Neural cell (in vitro differentiated cells): ENCODE measurements around the gene ARHGAP4. TPM values are rescaled to one million over a fixed set of nuclear protein-coding genes. Genes with fewer than 3 reads are reported as not detected.

Source experiments
- H2AFZ ChIP-seq: fragments of 200-600, 300-800 bp; sonication (generic), shearing (Covaris generic); 2 replicates; pipeline ENCODE4 v1.6.0; 2014; ENCODE audit warnings: low read depth, mild to moderate bottlenecking, antibody characterized with exemption, low read length, moderate library complexity
- H3F3A ChIP-seq: fragments of 200-600 bp; shearing (Covaris generic); 2 replicates; pipeline ENCODE4 v1.6.1; 2016; ENCODE audit warnings: mild to moderate bottlenecking, moderate library complexity, mixed read lengths, antibody characterized with exemption, low read length; ENCODE audit not compliant: insufficient read depth, poor library complexity, severe bottlenecking
- H3K27ac ChIP-seq: fragments of 200-600, 300-800 bp; sonication (generic), shearing (Covaris generic); 2 replicates; pipeline ENCODE4 v1.5.1; 2014; ENCODE audit warnings: mild to moderate bottlenecking, low read length, moderate library complexity
- H3K27me3 ChIP-seq: fragments of 300-800, 200-600 bp; sonication (generic), shearing (Covaris generic); 2 replicates; pipeline ENCODE4 v1.6.0; 2014; ENCODE audit warnings: mild to moderate bottlenecking, low read depth, low read length, moderate library complexity; ENCODE audit not compliant: insufficient read depth
- H3K36me3 ChIP-seq: fragments of 300-800, 200-600 bp; sonication (generic), shearing (Covaris generic); 2 replicates; pipeline ENCODE4 v1.5.1; 2014; ENCODE audit warnings: mild to moderate bottlenecking, antibody characterized with exemption, low read length, moderate library complexity; ENCODE audit not compliant: insufficient read depth
- H3K4me2 ChIP-seq: fragments of 300-800, 200-600 bp; sonication (generic), shearing (Covaris generic); 2 replicates; pipeline ENCODE4 v1.6.0; 2014; ENCODE audit warnings: mild to moderate bottlenecking, low read length
- H3K4me3 ChIP-seq: fragments of 300-800, 200-600 bp; sonication (generic), shearing (Covaris generic); 2 replicates; pipeline ENCODE4 v1.5.1; 2014; ENCODE audit warnings: mild to moderate bottlenecking, low read length, moderate library complexity
- H3K79me2 ChIP-seq: fragments of 200-600 bp; shearing (Covaris generic); replicated peaks from 2 replicates; pipeline ENCODE4 v1.6.0; 2014; ENCODE audit warnings: mild to moderate bottlenecking, low read length, moderate library complexity; ENCODE audit not compliant: insufficient read depth
- H3K9ac ChIP-seq: fragments of 300-800, 200-600 bp; sonication (generic), shearing (Covaris generic); 2 replicates; pipeline ENCODE4 v1.6.1; 2016; ENCODE audit warnings: mild to moderate bottlenecking, low read length, mixed read lengths
- H3K9me2 ChIP-seq: fragments of 200-600 bp; shearing (Covaris generic); 2 replicates; pipeline ENCODE4 v1.6.1; 2016; ENCODE audit warnings: mild to moderate bottlenecking, low read length, mixed read lengths; ENCODE audit not compliant: insufficient read depth
- H3K9me3 ChIP-seq: fragments of 200-600, 300-800 bp; sonication (generic), shearing (Covaris generic); 2 replicates; pipeline ENCODE4 v1.6.1; 2016; ENCODE audit warnings: mild to moderate bottlenecking, mixed run types, low read length, moderate library complexity, mixed read lengths
- H4K20me1 ChIP-seq: fragments of 200-600 bp; shearing (Covaris generic); 2 replicates; pipeline ENCODE4 v1.6.1; 2016; ENCODE audit warnings: mild to moderate bottlenecking, mixed run types; ENCODE audit not compliant: insufficient read depth
- CTCF ChIP-seq: fragments of 450-650 bp; IDR thresholded peaks from 2 replicates; pipeline ENCODE4 v1.5.1; 2014; ENCODE audit warnings: antibody characterized with exemption, mild to moderate bottlenecking, moderate library complexity; ENCODE audit not compliant: poor library complexity, severe bottlenecking
- EP300 ChIP-seq: fragments of 450-650 bp; conservative IDR thresholded peaks from 2 replicates; pipeline ENCODE4 v1.6.1; 2014; ENCODE audit warnings: antibody characterized with exemption, mild to moderate bottlenecking, moderate library complexity; ENCODE audit not compliant: poor library complexity, severe bottlenecking
- EZH2 ChIP-seq: fragments of 200-600, 300-800 bp; shearing (Covaris generic), sonication (generic); IDR thresholded peaks from 2 replicates; pipeline ENCODE4 v1.6.1; 2014; ENCODE audit warnings: antibody characterized with exemption, low read length, borderline replicate concordance, mild to moderate bottlenecking; ENCODE audit not compliant: insufficient read depth, poor library complexity, severe bottlenecking
- MXI1 ChIP-seq: fragments of 450-650 bp; conservative IDR thresholded peaks from 2 replicates; pipeline ENCODE4 v1.6.1; 2014; ENCODE audit warnings: antibody characterized with exemption, mild to moderate bottlenecking; ENCODE audit not compliant: poor library complexity, severe bottlenecking
- POLR2AphosphoS5 ChIP-seq: IDR thresholded peaks from 2 replicates; pipeline ENCODE4 v1.6.1; 2012
- RAD21 ChIP-seq: fragments of 450-650 bp; conservative IDR thresholded peaks from 2 replicates; pipeline ENCODE4 v1.6.1; 2014; ENCODE audit warnings: antibody characterized with exemption, mild to moderate bottlenecking, moderate library complexity
- SMC3 ChIP-seq: fragments of 450-650 bp; conservative IDR thresholded peaks from 2 replicates; pipeline ENCODE4 v1.6.1; 2014; ENCODE audit warnings: antibody characterized with exemption, mild to moderate bottlenecking, moderate library complexity; ENCODE audit not compliant: poor library complexity
- TAF1 ChIP-seq: IDR thresholded peaks from 2 replicates; pipeline ENCODE4 v1.6.1; 2012; ENCODE audit warnings: low read depth
- polyA plus RNA-seq: library from polyadenylated mRNA; depleted of rRNA; stranded (reverse); fragments of >200 nt; gene quantifications from 2 replicates; pipeline ENCODE4 v1.2.3, GENCODE V29; 2014
- TF ChIP-seq, protein P1 (sequence below): IDR thresholded peaks from 2 replicates; pipeline ENCODE4 v1.6.1; 2012; ENCODE audit warnings: borderline replicate concordance

The ARHGAP4 gene
- polyA plus RNA-seq, 1 donor from 2014 or later, result 11.2 TPM

GRCh38 chrX:153902385-153902784, 23.7 kb downstream of the ARHGAP4 start:
- Histone ChIP-seq H3K9ac (no peak overlapping the region), H3K27ac (no peak overlapping the region), H3K4me2 (no peak overlapping the region), H3K9me2 (no peaks in the 10 kb centered on the region), H3K79me2 (no peaks in the 10 kb centered on the region), H3K36me3 (no peaks in the 10 kb centered on the region), H2AFZ (no peak overlapping the region), H3F3A (no peaks in the 10 kb centered on the region), H4K20me1 (no peaks in the 10 kb centered on the region), H3K4me3 (no peak overlapping the region), H3K9me3 (no peaks in the 10 kb centered on the region), H3K27me3 (no peaks in the 10 kb centered on the region)
- TF ChIP-seq RAD21, result no peak
- TF ChIP-seq TAF1, result no peak
- TF ChIP-seq CTCF, result no peak
- TF ChIP-seq SMC3, result no peak
- no peak for TF ChIP-seq MXI1
- no peak for TF ChIP-seq EP300
- TF ChIP-seq, protein P1, sequence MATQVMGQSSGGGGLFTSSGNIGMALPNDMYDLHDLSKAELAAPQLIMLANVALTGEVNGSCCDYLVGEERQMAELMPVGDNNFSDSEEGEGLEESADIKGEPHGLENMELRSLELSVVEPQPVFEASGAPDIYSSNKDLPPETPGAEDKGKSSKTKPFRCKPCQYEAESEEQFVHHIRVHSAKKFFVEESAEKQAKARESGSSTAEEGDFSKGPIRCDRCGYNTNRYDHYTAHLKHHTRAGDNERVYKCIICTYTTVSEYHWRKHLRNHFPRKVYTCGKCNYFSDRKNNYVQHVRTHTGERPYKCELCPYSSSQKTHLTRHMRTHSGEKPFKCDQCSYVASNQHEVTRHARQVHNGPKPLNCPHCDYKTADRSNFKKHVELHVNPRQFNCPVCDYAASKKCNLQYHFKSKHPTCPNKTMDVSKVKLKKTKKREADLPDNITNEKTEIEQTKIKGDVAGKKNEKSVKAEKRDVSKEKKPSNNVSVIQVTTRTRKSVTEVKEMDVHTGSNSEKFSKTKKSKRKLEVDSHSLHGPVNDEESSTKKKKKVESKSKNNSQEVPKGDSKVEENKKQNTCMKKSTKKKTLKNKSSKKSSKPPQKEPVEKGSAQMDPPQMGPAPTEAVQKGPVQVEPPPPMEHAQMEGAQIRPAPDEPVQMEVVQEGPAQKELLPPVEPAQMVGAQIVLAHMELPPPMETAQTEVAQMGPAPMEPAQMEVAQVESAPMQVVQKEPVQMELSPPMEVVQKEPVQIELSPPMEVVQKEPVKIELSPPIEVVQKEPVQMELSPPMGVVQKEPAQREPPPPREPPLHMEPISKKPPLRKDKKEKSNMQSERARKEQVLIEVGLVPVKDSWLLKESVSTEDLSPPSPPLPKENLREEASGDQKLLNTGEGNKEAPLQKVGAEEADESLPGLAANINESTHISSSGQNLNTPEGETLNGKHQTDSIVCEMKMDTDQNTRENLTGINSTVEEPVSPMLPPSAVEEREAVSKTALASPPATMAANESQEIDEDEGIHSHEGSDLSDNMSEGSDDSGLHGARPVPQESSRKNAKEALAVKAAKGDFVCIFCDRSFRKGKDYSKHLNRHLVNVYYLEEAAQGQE, result no peak
- TF ChIP-seq POLR2AphosphoS5, result no peak
- no peak for TF ChIP-seq EZH2

- Histone ChIP-seq H3K9me2 (no peaks in the 10 kb centered on the region), H3K79me2 (no peaks in the 10 kb centered on the region), H3K36me3 (no peaks in the 10 kb centered on the region), H3K4me2 (no peak overlapping the region), H3K9ac (no peak overlapping the region), H3F3A (no peaks in the 10 kb centered on the region), H3K4me3 (no peak overlapping the region), H3K27me3 (no peaks in the 10 kb centered on the region), H4K20me1 (no peaks in the 10 kb centered on the region), H2AFZ (no peak overlapping the region), H3K9me3 (no peaks in the 10 kb centered on the region), H3K27ac (no peak overlapping the region)
- TF ChIP-seq RAD21 (no peak), CTCF (no peak), SMC3 (no peak), MXI1 (no peak), EP300 (no peak), EZH2 (no peak), TAF1 (no peak), POLR2AphosphoS5 (no peak)
- TF ChIP-seq, protein P1, result no peak
Observed at GRCh38 chrX:153901753-153902140, 24.3 kb downstream of the ARHGAP4 start.
